Gastrocnemius medialis (tissue), 4 donors: Measurements from ENCODE around the gene NDOR1.

Source experiments
- POLR2A ChIP-seq, 2 donors: fragments of 450-650 bp; IDR thresholded peaks; one replicate each; pipeline ENCODE4 v1.6.1; 2017; ENCODE audit warnings: antibody characterized with exemption in 2 of 2, mild to moderate bottlenecking in 2 of 2, moderate library complexity in 2 of 2
- TF ChIP-seq, protein P1 (sequence below), 5 experiments: fragments of 450-650 bp in 3 of 5; fragments of 200-600 bp in 2 of 5; sonication (generic) in 2 of 5; IDR thresholded peaks in 4 of 5; conservative IDR thresholded peaks in 1 of 5; 1 replicate in 4 of 5; 2 replicates in 1 of 5; pipeline ENCODE4 v1.5.1; 2016 to 2019; ENCODE audit warnings: antibody characterized with exemption in 5 of 5, mild to moderate bottlenecking in 3 of 5, moderate library complexity in 3 of 5

DNA sequence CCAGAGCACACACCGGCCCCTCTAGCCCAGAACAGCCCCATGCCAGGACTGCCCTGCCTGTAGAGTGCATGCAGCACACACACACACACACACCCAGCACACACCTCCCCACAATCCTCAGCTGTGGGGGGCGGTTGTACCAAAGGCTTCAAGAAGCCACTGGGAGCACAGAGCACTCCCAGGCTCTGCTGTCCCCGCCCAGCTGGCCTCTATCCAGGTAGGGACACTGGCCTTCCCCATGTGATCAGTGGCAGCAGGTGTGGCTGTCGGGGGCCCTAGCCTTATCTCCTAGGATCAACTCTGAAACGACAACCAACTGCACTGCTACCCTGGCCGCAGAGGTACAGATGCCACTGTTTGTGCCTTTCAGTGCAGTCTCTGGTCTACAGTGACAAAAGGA, 19.1 kb upstream of the NDOR1 start:
- TF ChIP-seq, protein P1, sequence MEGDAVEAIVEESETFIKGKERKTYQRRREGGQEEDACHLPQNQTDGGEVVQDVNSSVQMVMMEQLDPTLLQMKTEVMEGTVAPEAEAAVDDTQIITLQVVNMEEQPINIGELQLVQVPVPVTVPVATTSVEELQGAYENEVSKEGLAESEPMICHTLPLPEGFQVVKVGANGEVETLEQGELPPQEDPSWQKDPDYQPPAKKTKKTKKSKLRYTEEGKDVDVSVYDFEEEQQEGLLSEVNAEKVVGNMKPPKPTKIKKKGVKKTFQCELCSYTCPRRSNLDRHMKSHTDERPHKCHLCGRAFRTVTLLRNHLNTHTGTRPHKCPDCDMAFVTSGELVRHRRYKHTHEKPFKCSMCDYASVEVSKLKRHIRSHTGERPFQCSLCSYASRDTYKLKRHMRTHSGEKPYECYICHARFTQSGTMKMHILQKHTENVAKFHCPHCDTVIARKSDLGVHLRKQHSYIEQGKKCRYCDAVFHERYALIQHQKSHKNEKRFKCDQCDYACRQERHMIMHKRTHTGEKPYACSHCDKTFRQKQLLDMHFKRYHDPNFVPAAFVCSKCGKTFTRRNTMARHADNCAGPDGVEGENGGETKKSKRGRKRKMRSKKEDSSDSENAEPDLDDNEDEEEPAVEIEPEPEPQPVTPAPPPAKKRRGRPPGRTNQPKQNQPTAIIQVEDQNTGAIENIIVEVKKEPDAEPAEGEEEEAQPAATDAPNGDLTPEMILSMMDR (IDR thresholded peaks at IDR 0.05 in 4 of 5, conservative IDR thresholded peaks at IDR 0.05 in 1 of 5): no peak
- no peak for TF ChIP-seq POLR2A (IDR thresholded peaks at IDR 0.05)
